ENCODE results near the gene MRPL12. TPM values are rescaled to one million over a fixed set of nuclear protein-coding genes. Genes with fewer than 3 reads are reported as not detected.

Gene MRPL12
- total RNA-seq, 1 donor from 2014 or later = 11.6 TPM

GRCh38 chr17:81693509-81694210 lies 9.5 kb upstream of the MRPL12 start:
- Histone ChIP-seq H3K36me3 (ENCODE audit: control insufficient read depth, insufficient read depth, low read length) (peaks cover 60% of the 10 kb centered on the region), H3K27me3 (ENCODE audit: control insufficient read depth, insufficient read depth, low read length) (no peaks in the 10 kb centered on the region), H3K4me3 (ENCODE audit: low read depth, low read length) (no peak overlapping the region)
- no peak for TF ChIP-seq CTCF (IDR thresholded peaks at IDR 0.05; ENCODE audit: insufficient read depth, low read length, severe bottlenecking)
- FAIRE-seq (no peak), DNase-seq (ENCODE audit: low read depth) (no peak)

GRCh38 chr17:81694810-81695209 lies 8.4 kb upstream of the MRPL12 start:
- no peak for FAIRE-seq
- peaks cover 52% of the 10 kb centered on the region for H3K36me3 ChIP-seq (ENCODE audit: control insufficient read depth, insufficient read depth, low read length)

DNA sequence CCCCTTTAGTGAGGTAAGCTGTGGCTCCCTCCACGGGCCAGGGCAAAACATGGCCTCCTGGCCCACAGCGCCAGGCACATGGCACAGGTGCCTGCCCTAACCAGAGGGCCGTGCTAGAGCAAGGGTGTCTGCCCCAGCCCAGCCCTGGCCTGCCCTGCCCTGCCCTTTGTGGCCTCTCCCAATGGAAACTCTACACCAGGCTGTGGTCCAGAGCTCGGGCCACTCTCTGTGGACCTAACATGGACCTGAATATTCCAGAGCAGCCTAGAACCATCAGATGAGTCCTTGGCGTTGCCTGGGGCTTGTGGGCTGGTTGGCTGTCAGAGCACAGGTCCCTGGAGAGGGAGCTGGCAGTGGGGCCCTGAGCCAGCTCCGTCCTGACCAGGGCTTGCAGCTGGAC lies 8.0 kb upstream of the MRPL12 start:
- Histone ChIP-seq H3K4me3 (ENCODE audit: low read depth, low read length) (no peak overlapping the region), H3K36me3 (ENCODE audit: control insufficient read depth, insufficient read depth, low read length) (peaks cover 49% of the 10 kb centered on the region), H3K27me3 (ENCODE audit: control insufficient read depth, insufficient read depth, low read length) (no peaks in the 10 kb centered on the region)
- TF ChIP-seq CTCF (IDR thresholded peaks at IDR 0.05; ENCODE audit: insufficient read depth, low read length, severe bottlenecking) = no peak
- DNase-seq (ENCODE audit: low read depth) (no peak), FAIRE-seq (no peak)

More at GRCh38 chr17:81694810-81695209, 8.4 kb upstream of the MRPL12 start:
- no peak for TF ChIP-seq CTCF (IDR thresholded peaks at IDR 0.05; ENCODE audit: insufficient read depth, low read length, severe bottlenecking)
- H3K4me3 ChIP-seq (ENCODE audit: low read depth, low read length) = no peak overlapping the region
- DNase-seq (ENCODE audit: low read depth) = no peak
- no peaks in the 10 kb centered on the region for H3K27me3 ChIP-seq (ENCODE audit: control insufficient read depth, insufficient read depth, low read length)

DNA sequence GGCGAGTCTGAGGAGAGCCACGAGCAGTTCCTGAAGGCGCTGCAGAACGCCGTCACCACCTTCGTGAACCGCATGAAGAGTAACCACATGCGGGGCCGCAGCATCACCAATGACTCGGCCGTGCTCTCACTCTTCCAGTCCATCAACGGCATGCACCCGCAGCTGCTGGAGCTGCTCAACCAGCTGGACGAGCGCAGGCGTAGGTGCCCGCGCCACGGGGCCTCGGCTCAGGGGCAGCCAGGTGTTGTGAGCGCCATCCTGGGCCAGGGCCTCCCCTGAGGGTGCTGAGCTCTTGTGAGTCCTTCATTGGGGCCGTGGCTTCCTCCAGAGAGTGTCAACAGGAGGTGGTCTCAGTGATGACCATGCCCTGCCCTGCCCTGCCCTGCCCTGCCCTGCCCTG lies 7.4 kb upstream of the MRPL12 start:
- Histone ChIP-seq H3K27me3 (ENCODE audit: control insufficient read depth, insufficient read depth, low read length) (no peaks in the 10 kb centered on the region), H3K4me3 (ENCODE audit: low read depth, low read length) (no peak overlapping the region), H3K36me3 (ENCODE audit: control insufficient read depth, insufficient read depth, low read length) (peaks cover 44% of the 10 kb centered on the region)
- DNase-seq (ENCODE audit: low read depth) (no peak), FAIRE-seq (no peak)
- no peak for TF ChIP-seq CTCF (IDR thresholded peaks at IDR 0.05; ENCODE audit: insufficient read depth, low read length, severe bottlenecking)

DNA sequence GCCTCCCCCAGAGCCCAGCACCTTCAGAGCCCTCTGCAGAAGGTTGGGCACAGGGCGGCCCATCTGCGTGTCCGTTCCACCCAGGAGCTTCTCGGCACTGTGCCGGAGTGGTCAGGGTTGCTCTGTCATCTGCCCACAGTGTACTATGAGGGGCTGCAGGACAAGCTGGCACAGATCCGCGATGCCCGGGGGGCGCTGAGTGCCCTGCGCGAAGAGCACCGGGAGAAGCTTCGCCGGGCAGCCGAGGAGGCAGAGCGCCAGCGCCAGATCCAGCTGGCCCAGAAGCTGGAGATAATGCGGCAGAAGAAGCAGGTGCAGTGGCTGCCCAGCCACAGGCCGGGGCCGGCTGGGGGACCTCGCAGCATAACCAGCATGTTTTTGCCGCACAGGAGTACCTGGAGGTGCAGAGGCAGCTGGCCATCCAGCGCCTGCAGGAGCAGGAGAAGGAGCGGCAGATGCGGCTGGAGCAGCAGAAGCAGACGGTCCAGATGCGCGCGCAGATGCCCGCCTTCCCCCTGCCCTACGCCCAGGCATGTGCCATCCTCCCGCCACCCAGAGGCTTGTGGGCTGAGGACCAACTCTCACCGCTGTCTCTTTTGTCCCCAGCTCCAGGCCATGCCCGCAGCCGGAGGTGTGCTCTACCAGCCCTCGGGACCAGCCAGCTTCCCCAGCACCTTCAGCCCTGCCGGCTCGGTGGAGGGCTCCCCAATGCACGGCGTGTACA lies 6.8 kb upstream of the MRPL12 start:
- no peak overlapping the region for H3K4me3 ChIP-seq (ENCODE audit: low read depth, low read length)
- FAIRE-seq = no peak
- no peak for DNase-seq (ENCODE audit: low read depth)
- TF ChIP-seq CTCF (IDR thresholded peaks at IDR 0.05; ENCODE audit: insufficient read depth, low read length, severe bottlenecking) = no peak
- H3K27me3 ChIP-seq (ENCODE audit: control insufficient read depth, insufficient read depth, low read length) = no peaks in the 10 kb centered on the region
- H3K36me3 ChIP-seq (ENCODE audit: control insufficient read depth, insufficient read depth, low read length) = peaks cover 47% of the 10 kb centered on the region
